Measurements from ENCODE around the gene PTPN23. TPM values are rescaled to one million over a fixed set of nuclear protein-coding genes. Genes with fewer than 3 reads are reported as not detected.
A peak's percentile ranks its signal among the peaks of the same experiment; 100 is the strongest.

PTPN23 gene
- total RNA-seq, 1 donor from 2014 or later = 71.4 TPM

DNA sequence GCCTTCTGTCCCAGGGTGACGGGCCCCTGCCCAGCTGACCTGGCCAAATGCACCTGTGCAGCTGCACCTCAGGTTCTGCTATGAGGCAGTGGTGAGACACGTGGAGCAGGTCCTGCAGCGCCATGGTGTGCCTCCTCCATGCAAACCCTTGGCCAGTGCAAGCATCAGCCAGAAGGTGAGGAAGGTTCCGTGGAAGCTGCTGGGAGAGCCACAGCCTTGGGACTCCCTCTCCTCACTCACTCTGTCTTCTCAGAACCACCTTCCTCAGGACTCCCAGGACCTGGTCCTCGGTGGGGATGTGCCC, 31.6 kb downstream of the PTPN23 start:
- no peak for DNase-seq (ENCODE audit: low spot score, unreplicated experiment)
- H3K27ac Mint-ChIP-seq = no peak overlapping the region
- H3K4me3 Mint-ChIP-seq (ENCODE audit: low read depth) = no peak overlapping the region
- TF ChIP-seq, protein P1, sequence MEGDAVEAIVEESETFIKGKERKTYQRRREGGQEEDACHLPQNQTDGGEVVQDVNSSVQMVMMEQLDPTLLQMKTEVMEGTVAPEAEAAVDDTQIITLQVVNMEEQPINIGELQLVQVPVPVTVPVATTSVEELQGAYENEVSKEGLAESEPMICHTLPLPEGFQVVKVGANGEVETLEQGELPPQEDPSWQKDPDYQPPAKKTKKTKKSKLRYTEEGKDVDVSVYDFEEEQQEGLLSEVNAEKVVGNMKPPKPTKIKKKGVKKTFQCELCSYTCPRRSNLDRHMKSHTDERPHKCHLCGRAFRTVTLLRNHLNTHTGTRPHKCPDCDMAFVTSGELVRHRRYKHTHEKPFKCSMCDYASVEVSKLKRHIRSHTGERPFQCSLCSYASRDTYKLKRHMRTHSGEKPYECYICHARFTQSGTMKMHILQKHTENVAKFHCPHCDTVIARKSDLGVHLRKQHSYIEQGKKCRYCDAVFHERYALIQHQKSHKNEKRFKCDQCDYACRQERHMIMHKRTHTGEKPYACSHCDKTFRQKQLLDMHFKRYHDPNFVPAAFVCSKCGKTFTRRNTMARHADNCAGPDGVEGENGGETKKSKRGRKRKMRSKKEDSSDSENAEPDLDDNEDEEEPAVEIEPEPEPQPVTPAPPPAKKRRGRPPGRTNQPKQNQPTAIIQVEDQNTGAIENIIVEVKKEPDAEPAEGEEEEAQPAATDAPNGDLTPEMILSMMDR (IDR thresholded peaks at IDR 0.05; ENCODE audit: unreplicated experiment) = no peak
- no peaks in the 10 kb centered on the region for H3K4me1 Mint-ChIP-seq (ENCODE audit: low read depth)
- peaks cover 23% of the 10 kb centered on the region for H3K36me3 Mint-ChIP-seq (ENCODE audit: insufficient read depth)
- no peaks in the 10 kb centered on the region for H3K27me3 Mint-ChIP-seq
- H3K9me3 Mint-ChIP-seq (ENCODE audit: low read depth) = no peaks in the 10 kb centered on the region

DNA sequence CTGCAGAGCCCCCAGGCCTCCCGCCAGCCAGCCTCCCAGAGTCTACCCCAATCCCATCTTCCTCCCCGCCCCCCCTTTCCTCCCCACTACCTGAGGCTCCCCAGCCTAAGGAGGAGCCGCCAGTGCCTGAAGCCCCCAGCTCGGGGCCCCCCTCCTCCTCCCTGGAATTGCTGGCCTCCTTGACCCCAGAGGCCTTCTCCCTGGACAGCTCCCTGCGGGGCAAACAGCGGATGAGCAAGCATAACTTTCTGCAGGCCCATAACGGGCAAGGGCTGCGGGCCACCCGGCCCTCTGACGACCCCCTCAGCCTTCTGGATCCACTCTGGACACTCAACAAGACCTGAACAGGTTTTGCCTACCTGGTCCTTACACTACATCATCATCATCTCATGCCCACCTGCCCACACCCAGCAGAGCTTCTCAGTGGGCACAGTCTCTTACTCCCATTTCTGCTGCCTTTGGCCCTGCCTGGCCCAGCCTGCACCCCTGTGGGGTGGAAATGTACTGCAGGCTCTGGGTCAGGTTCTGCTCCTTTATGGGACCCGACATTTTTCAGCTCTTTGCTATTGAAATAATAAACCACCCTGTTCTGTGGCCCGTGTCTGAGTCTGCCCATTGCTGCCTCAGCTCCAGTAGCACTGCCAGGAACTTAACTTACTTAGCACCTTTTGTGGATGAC, 32.2 kb downstream of the PTPN23 start:
- TF ChIP-seq, protein P1 (IDR thresholded peaks at IDR 0.05; ENCODE audit: unreplicated experiment) = no peak
- Mint-ChIP-seq H3K36me3 (ENCODE audit: insufficient read depth) (peaks cover 21% of the 10 kb centered on the region), H3K27me3 (no peaks in the 10 kb centered on the region), H3K4me3 (ENCODE audit: low read depth) (no peak overlapping the region), H3K9me3 (ENCODE audit: low read depth) (no peaks in the 10 kb centered on the region), H3K4me1 (ENCODE audit: low read depth) (no peaks in the 10 kb centered on the region), H3K27ac (peak overlapping the region; percentile 43)
- DNase-seq (ENCODE audit: low spot score, unreplicated experiment) = no peak

DNA sequence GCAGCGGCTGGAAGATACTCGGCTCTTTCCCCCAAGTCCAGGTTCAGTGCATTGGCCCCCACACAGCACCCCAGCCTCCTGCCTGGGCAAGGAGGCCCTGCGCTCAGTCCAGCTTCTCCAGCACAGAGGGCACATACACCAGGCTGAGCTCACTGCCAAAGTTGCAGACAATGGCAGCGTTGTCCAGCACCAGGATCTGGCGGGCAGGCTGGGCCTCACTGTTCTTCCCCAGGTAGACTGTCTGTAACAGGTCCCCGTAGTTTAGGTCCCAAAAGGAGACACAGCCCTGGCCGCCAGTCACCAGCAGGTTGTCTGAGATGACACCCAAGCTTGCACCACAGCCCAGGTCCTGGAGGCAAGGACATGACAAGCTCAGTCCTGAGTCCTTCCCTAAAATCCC, 32.9 kb downstream of the PTPN23 start:
- peaks cover 21% of the 10 kb centered on the region for H3K36me3 Mint-ChIP-seq (ENCODE audit: insufficient read depth)
- H3K27me3 Mint-ChIP-seq = no peaks in the 10 kb centered on the region
- H3K27ac Mint-ChIP-seq = no peak overlapping the region

DNA sequence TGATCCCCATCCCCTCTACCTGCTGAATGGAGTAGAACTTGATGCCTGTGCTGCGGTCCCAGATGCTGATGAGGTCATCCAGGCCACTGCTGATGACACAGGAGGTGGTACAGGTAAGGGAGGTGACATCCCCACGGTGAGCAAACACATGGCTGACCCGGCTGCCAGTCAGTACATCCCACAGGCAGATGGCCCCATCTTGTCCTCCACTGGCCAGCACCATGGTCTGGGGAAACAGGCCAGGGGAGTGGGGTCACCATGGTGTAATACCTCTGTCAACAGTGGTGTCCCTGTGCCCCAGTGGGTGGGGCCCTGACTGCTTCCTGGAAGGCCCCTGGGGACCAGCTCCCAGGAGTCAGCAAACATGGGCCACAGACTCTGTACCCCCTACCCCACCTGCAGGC, 33.3 kb downstream of the PTPN23 start:
- no peak for DNase-seq (ENCODE audit: low spot score, unreplicated experiment)
- no peaks in the 10 kb centered on the region for H3K27me3 Mint-ChIP-seq
- TF ChIP-seq, protein P1 (IDR thresholded peaks at IDR 0.05; ENCODE audit: unreplicated experiment) = no peak
- no peaks in the 10 kb centered on the region for H3K9me3 Mint-ChIP-seq (ENCODE audit: low read depth)
- H3K4me3 Mint-ChIP-seq (ENCODE audit: low read depth) = no peak overlapping the region
- peaks cover 24% of the 10 kb centered on the region for H3K36me3 Mint-ChIP-seq (ENCODE audit: insufficient read depth)
- no peaks in the 10 kb centered on the region for H3K4me1 Mint-ChIP-seq (ENCODE audit: low read depth)
- no peak overlapping the region for H3K27ac Mint-ChIP-seq

More for the DNA sequence above, 32.9 kb downstream of the PTPN23 start:
- Mint-ChIP-seq H3K4me3 (ENCODE audit: low read depth) (no peak overlapping the region), H3K4me1 (ENCODE audit: low read depth) (no peaks in the 10 kb centered on the region), H3K9me3 (ENCODE audit: low read depth) (no peaks in the 10 kb centered on the region)
- DNase-seq (ENCODE audit: low spot score, unreplicated experiment) = no peak
- TF ChIP-seq, protein P1 (IDR thresholded peaks at IDR 0.05; ENCODE audit: unreplicated experiment) = no peak

DNA sequence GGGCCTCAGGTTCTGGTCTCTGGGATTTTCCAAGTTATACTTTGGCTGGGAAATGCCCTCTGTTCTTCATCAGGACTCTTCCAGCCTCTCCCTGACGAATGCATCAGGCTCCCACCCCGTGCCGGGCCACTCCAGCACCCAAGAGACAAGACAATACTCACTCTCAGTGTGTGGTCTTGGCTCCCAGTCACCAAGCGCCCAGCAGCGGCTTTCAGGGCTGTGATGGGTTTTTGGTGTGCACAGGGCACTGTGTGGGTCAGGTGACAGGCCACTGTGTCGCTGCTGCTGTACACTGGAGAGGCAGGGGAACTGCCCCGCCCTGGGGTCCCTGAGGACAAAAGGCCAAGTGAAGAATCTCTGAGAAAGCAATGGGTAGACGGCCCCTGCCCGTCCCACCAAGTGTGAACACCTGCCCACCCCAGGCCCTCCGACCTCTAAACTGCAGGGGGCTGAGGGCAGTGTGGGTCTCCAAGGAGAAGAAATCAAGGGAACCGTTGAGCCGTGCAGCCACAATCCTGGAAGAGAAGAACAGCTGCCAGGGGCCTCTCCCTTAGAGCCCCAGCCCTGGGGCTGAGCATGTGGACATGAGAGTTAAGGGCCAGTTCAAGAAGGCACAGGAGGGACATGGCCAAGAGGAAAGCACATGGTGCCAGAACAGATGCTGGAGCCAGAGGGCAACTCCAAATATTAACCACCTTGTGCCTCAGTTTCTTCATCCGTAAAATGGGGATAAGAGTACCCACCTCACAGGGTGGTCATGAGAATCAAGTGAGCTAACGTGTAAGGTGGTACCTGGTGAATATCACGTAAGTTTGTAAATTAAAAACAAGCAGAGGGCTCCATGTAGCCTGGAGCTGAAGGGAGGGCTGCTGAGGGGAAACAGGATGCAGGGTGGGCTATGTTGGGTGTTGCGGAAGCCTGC, 34.1 kb downstream of the PTPN23 start:
- no peaks in the 10 kb centered on the region for H3K9me3 Mint-ChIP-seq (ENCODE audit: low read depth)
- H3K27me3 Mint-ChIP-seq = no peaks in the 10 kb centered on the region
- no peak overlapping the region for H3K4me3 Mint-ChIP-seq (ENCODE audit: low read depth)
- no peak for DNase-seq (ENCODE audit: low spot score, unreplicated experiment)
- H3K4me1 Mint-ChIP-seq (ENCODE audit: low read depth) = no peaks in the 10 kb centered on the region
- TF ChIP-seq, protein P1 (IDR thresholded peaks at IDR 0.05; ENCODE audit: unreplicated experiment) = no peak
- peak overlapping the region; percentile 86 for H3K27ac Mint-ChIP-seq
- peaks cover 25% of the 10 kb centered on the region for H3K36me3 Mint-ChIP-seq (ENCODE audit: insufficient read depth)

All from progenitor cell of endocrine pancreas (in vitro differentiated cells).